Lung (tissue), 12 donors: ENCODE results near the gene UNC5A. TPM values are rescaled to one million over a fixed set of nuclear protein-coding genes. Genes with fewer than 3 reads are reported as not detected.

Experiments used
- ATAC-seq: fragments of 200-7000 bp; cut with Tn5 transposase; one replicate; pipeline ENCODE4 v1.9.1; 2020; ENCODE audit warnings: moderate number of reproducible peaks; ENCODE audit not compliant: insufficient read depth, low FRiP score
- DNase-seq, 3 donors: peaks; one replicate each; pipeline ENCODE4 v3.0.0-alpha.2; 2013 to 2017
- H3K27ac ChIP-seq, 2 donors: one replicate each; pipeline ENCODE4 v1.5.1; 2013; ENCODE audit warnings: mild to moderate bottlenecking in 2 of 2, moderate library complexity in 2 of 2, control low read depth in 1 of 2, inconsistent platforms in 1 of 2, low read depth in 1 of 2, low read length in 1 of 2
- H3K27me3 ChIP-seq, 3 donors: one replicate each; pipeline ENCODE4 v1.5.1; 2013; ENCODE audit warnings: low read length in 2 of 3; ENCODE audit not compliant: control insufficient read depth in 3 of 3, insufficient read depth in 3 of 3
- H3K36me3 ChIP-seq, 4 donors: one replicate each; pipeline ENCODE4 v1.5.1; 2013; ENCODE audit warnings: low read length in 4 of 4, mild to moderate bottlenecking in 1 of 4, moderate library complexity in 1 of 4; ENCODE audit not compliant: control insufficient read depth in 4 of 4, insufficient read depth in 4 of 4
- H3K4me1 ChIP-seq, 5 donors: one replicate each; pipeline ENCODE4 v1.5.1; 2013; ENCODE audit warnings: low read length in 5 of 5, mild to moderate bottlenecking in 2 of 5, moderate library complexity in 1 of 5; ENCODE audit not compliant: control insufficient read depth in 5 of 5, insufficient read depth in 5 of 5
- H3K4me3 ChIP-seq: one replicate; pipeline ENCODE4 v1.5.1; 2013; ENCODE audit warnings: mild to moderate bottlenecking, control low read depth, moderate library complexity
- H3K9ac ChIP-seq, 2 donors: one replicate each; pipeline ENCODE4 v1.5.1; 2013; ENCODE audit warnings: low read length in 2 of 2, control low read depth in 1 of 2; ENCODE audit not compliant: insufficient read depth in 1 of 2
- H3K9me3 ChIP-seq, 4 donors: one replicate each; pipeline ENCODE4 v1.5.1; 2013; ENCODE audit warnings: low read length in 3 of 4, mild to moderate bottlenecking in 1 of 4, moderate library complexity in 1 of 4; ENCODE audit not compliant: control insufficient read depth in 4 of 4, insufficient read depth in 3 of 4
- CTCF ChIP-seq: IDR thresholded peaks from 2 replicates; pipeline ENCODE4 v1.5.1; 2012; ENCODE audit warnings: mild to moderate bottlenecking; ENCODE audit errors: control extremely low read depth, extremely low read depth
- WGBS, 2 donors: extraction: QIAGEN DNeasy Blood & Tissue Kit; methylation state at CpG; one replicate each; pipeline ENCODE4 v1.1.7; 2013; 5-methylcytosine and 5-hydroxymethylcytosine counted together
- polyA plus RNA-seq, 2 donors: library from polyadenylated mRNA; stranded (reverse); fragments of 200-250 nt; gene quantifications; one replicate each; pipeline ENCODE4 v1.2.1, GENCODE V29; 2013
- total RNA-seq, 2 donors: library from RNA; depleted of rRNA in 1 of 2; stranded (reverse); fragments of >200 nt in 1 of 2; gene quantifications; one replicate each; pipeline ENCODE4 v1.2.1, GENCODE V29; 2014 to 2021
- donor health status: control.
- donor health status: control.
- donor health status: Bipolar disorder and iron deficiency.
- donor health status: healthy.
- donor health status: DM: yes; HTN: yes; CAD: no.

UNC5A gene
- total and polyA plus RNA-seq, 4 donors = 0.08 to 0.40 (median 0.13) TPM

- TF ChIP-seq CTCF = no peak
- no peak for DNase-seq
- no peak overlapping the region for H3K9ac ChIP-seq
- no peaks in the 10 kb centered on the region for H3K27me3 ChIP-seq
- no peak overlapping the region for H3K4me3 ChIP-seq
- no peak for ATAC-seq
- H3K9me3 ChIP-seq = no peaks in the 10 kb centered on the region
- no peak overlapping the region for H3K27ac ChIP-seq
- WGBS, 2 donors = 72 to 80% methylated on average over 4 of the region's 4 CpGs
- peaks cover 0 to 4% (median 0%) of the 10 kb centered on the region in 5 donors for H3K4me1 ChIP-seq
- H3K36me3 ChIP-seq = no peaks in the 10 kb centered on the region
Measured at GRCh38 chr5:176884571-176884890, 74.2 kb downstream of the UNC5A start.

- 86 to 89% methylated on average over 13 of the region's 13 CpGs for WGBS, 2 donors
Measured at GRCh38 chr5:176886336-176887251, 76.2 kb downstream of the UNC5A start.

GRCh38 chr5:176887252-176887849 lies 77.0 kb downstream of the UNC5A start:
- peak in 1 of 3 donors; percentile 10 for DNase-seq
- no peak overlapping the region for H3K27ac ChIP-seq
- no peak for ATAC-seq
- H3K4me3 ChIP-seq = no peak overlapping the region
- WGBS, 2 donors = 92 to 93% methylated on average over 28 of the region's 28 CpGs
- no peaks in the 10 kb centered on the region for H3K36me3 ChIP-seq
- no peak overlapping the region for H3K9ac ChIP-seq
- H3K4me1 ChIP-seq = peaks cover 0 to 3% (median 0%) of the 10 kb centered on the region in 5 donors
- TF ChIP-seq CTCF = no peak
- no peaks in the 10 kb centered on the region for H3K27me3 ChIP-seq
- no peaks in the 10 kb centered on the region for H3K9me3 ChIP-seq

More at GRCh38 chr5:176886336-176887251, 76.2 kb downstream of the UNC5A start:
- H3K4me1 ChIP-seq = peaks cover 0 to 3% (median 0%) of the 10 kb centered on the region in 5 donors
- ATAC-seq = no peak
- no peak overlapping the region for H3K9ac ChIP-seq
- no peak overlapping the region for H3K27ac ChIP-seq
- no peak for TF ChIP-seq CTCF
- no peak overlapping the region for H3K4me3 ChIP-seq
- DNase-seq = no peak
- no peaks in the 10 kb centered on the region for H3K9me3 ChIP-seq
- H3K36me3 ChIP-seq = no peaks in the 10 kb centered on the region
- H3K27me3 ChIP-seq = no peaks in the 10 kb centered on the region
